Adrenal gland (tissue), 12 donors: ENCODE data around the gene CNPPD1. TPM values are rescaled to one million over a fixed set of nuclear protein-coding genes. Genes with fewer than 3 reads are reported as not detected.

Experiments used
- DNase-seq, 7 donors: peaks; one replicate each; pipeline ENCODE4 v3.0.0-alpha.2; 2019 to 2020
- H3K27ac ChIP-seq, 5 donors: fragments of 200-600 bp; sonication (generic) in 4 of 5; 1 replicate in 3 of 5; 2 replicates in 2 of 5; pipeline versions ENCODE4 v1.5.1 to v1.8.0; 2016 to 2020; ENCODE audit warnings: mild to moderate bottlenecking in 1 of 5
- H3K27me3 ChIP-seq: fragments of 200-600 bp; 2 replicates; pipeline ENCODE4 v1.8.0; 2021
- H3K36me3 ChIP-seq, 2 donors: fragments of 200-600 bp; replicated peaks in 1 of 2; 1 replicate in 1 of 2; 2 replicates in 1 of 2; pipeline versions ENCODE4 v1.5.1 to v1.8.0; 2018 to 2022
- H3K4me1 ChIP-seq, 2 donors: fragments of 200-600 bp; replicated peaks in 1 of 2; 1 replicate in 1 of 2; 2 replicates in 1 of 2; pipeline versions ENCODE4 v1.5.1 to v1.8.0; 2018 to 2021
- H3K4me3 ChIP-seq, 4 donors: fragments of 200-600 bp; sonication (generic) in 3 of 4; one replicate each; pipeline ENCODE4 v1.5.1; 2016 to 2018
- H3K9me3 ChIP-seq, 3 donors: fragments of 200-600 bp; sonication (generic) in 1 of 3; replicated peaks in 1 of 3; 1 replicate in 2 of 3; 2 replicates in 1 of 3; pipeline versions ENCODE4 v1.5.1 to v1.8.0; 2016 to 2021
- CTCF ChIP-seq, 6 experiments: fragments of 450-650 bp in 4 of 6; fragments of 200-600 bp in 2 of 6; sonication (generic) in 1 of 6; IDR thresholded peaks; 1 replicate in 5 of 6; 2 replicates in 1 of 6; pipeline versions ENCODE4 v1.5.1 to v1.8.0; 2016 to 2021; ENCODE audit warnings: antibody characterized with exemption in 6 of 6, mild to moderate bottlenecking in 2 of 6, moderate library complexity in 1 of 6
- POLR2A ChIP-seq, 2 donors: fragments of 450-650 bp; IDR thresholded peaks; one replicate each; pipeline ENCODE4 v1.6.1; 2017; ENCODE audit warnings: antibody characterized with exemption in 2 of 2, mild to moderate bottlenecking in 2 of 2, moderate library complexity in 1 of 2
- WGBS, 4 donors: extraction: QIAGEN DNeasy Blood & Tissue Kit in 2 of 4; methylation state at CpG; one replicate each; pipeline versions ENCODE4 v1.1.5 to v1.1.7; 2013 to 2017; 5-methylcytosine and 5-hydroxymethylcytosine counted together
- intact Hi-C, 2 donors: fragments of 100-400 bp; cut with DNase I; formaldehyde crosslinking; loops; one replicate each; pipeline versions ENCODE4 v1.14.1 to v1.15.0; 2022 to 2023
- polyA plus RNA-seq, 3 donors: library from polyadenylated mRNA; stranded (reverse); fragments of 200-250 nt in 2 of 3; fragments of 350-450 nt in 1 of 3; fragmentation: Illumina TruSeq in 1 of 3; extraction: RNeasy Lipid Tissue Mini Kit (QIAGEN cat#74804) in 1 of 3; gene quantifications; one replicate each; pipeline ENCODE4 v1.2.3, GENCODE V29; 2013 to 2014
- total RNA-seq, 9 donors: library from RNA; depleted of rRNA in 4 of 9; stranded (reverse); fragments of >200 nt in 4 of 9; fragments of 120-200 nt in 1 of 9; fragmentation: NEBNext Ultra II Directional in 1 of 9; extraction: Animal tissue kit (Norgen Biotek cat#: 25700) in 1 of 9; gene quantifications; one replicate each; pipeline versions ENCODE4 v1.1.0 to v1.2.4, GENCODE V29; 2013 to 2023
- donor health status: healthy with polysubstance abuse.
- donor health status: Bipolar disorder and iron deficiency.
- donor health status: DM: yes; HTN: yes; CAD: no.
- donor health status: DM: no; HTN: no; CAD: no.
- donor health status: DM: no; HTN: no; CAD: no.
- donor health status: DM: yes; HTN: yes; CAD: no.

Gene CNPPD1
- total and polyA plus RNA-seq, 12 donors: 32.6 to 137 (median 98.9) TPM

DNA sequence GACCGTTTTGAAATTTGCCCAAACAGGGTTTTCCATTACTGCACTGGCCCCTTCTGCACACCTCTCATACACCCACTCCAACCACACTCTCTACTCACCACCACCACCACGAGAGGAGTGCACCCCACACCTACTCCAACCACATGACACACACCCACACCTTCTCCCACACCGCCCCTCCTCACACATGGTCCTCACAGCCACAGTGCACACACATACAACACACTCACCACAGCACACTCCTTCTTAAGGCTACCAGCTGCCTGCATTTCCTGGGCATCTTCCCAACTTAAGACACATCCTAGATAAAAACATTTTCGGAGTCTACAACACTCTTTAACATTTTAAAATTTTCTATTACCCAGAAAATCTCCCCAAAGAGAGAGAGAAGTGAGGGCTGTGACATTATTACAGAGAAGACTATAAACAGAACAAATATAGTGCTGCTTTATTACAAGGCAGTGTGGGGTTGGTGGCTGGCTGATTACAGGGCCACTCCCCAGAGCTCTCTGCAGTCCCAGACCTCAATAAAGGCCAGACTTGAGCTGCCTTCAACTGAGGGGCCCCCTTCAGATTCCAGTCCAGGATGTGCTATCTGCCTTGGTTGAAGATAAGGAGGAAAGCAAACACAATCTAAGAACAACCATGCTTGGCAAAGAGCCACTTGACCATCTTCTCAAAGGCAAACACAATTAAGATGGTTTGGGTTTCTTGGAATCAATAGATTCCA is 52.2 kb downstream of the CNPPD1 start:
- Histone ChIP-seq H3K27me3 (no peaks in the 10 kb centered on the region), H3K27ac (peak overlapping the region; percentile 73 to 93 (median 81)), H3K9me3 (no peaks in the 10 kb centered on the region), H3K4me3 (no peak overlapping the region), H3K4me1 (peaks cover 15 to 38% of the 10 kb centered on the region in 2 donors), H3K36me3 (no peaks in the 10 kb centered on the region)
- intact Hi-C loops: no loop called here
- no peak for TF ChIP-seq CTCF (IDR thresholded peaks at IDR 0.05)
- no peak for TF ChIP-seq POLR2A (IDR thresholded peaks at IDR 0.05)
- 69 to 76% (median 74%) methylated on average over 4 of the region's 4 CpGs for WGBS, 4 donors
- DNase-seq: peak; percentile 24 to 57 (median 35)

DNA sequence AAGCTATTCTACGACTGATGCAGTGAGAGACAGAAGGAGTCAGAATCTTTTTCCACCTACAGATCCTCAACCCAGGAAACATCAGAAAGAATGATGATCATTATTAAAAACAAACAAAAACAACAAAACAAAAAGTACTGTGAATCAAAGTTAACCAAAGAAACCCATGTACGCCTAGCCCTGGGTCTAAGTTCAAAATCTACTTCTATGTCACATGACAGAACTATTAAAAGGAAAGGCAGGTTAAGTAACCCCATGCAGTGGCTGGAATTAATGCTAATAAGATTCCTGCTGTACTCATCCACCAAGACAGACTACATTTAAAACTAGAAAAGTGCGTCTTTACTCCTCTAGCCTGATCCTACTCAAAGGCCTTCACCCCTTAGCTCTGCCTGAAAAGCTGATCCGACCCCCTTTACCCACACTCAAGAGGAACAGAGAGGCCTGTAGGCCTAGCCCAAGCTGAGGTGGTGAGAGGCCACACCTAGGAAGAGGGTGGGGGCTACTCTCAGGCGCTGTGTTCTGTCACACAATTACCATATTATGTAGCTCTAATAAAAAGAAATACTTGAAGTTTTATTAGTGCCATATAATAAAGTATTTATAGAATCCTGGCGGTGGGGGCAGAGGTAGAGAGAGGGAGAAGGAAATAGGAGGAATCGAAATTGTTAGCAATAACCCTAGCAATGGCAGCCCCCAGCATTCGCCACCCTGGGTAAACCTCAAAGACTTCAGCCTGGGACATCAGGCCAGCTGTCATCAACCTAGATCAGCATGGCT is 53.2 kb downstream of the CNPPD1 start:
- intact Hi-C loops: no loop called here
- TF ChIP-seq CTCF (IDR thresholded peaks at IDR 0.05) (no peak), POLR2A (IDR thresholded peaks at IDR 0.05) (no peak)
- H3K4me3 ChIP-seq: no peak overlapping the region
- DNase-seq: no peak
- H3K9me3 ChIP-seq: no peaks in the 10 kb centered on the region
- 92 to 96% (median 95%) methylated on average over 8 of the region's 8 CpGs for WGBS, 4 donors
- H3K36me3 ChIP-seq: no peaks in the 10 kb centered on the region
- peaks cover 15 to 38% of the 10 kb centered on the region in 2 donors for H3K4me1 ChIP-seq
- H3K27me3 ChIP-seq: no peaks in the 10 kb centered on the region
- H3K27ac ChIP-seq: peak overlapping the region in 2 of 5 donors; percentile 73 to 93

DNA sequence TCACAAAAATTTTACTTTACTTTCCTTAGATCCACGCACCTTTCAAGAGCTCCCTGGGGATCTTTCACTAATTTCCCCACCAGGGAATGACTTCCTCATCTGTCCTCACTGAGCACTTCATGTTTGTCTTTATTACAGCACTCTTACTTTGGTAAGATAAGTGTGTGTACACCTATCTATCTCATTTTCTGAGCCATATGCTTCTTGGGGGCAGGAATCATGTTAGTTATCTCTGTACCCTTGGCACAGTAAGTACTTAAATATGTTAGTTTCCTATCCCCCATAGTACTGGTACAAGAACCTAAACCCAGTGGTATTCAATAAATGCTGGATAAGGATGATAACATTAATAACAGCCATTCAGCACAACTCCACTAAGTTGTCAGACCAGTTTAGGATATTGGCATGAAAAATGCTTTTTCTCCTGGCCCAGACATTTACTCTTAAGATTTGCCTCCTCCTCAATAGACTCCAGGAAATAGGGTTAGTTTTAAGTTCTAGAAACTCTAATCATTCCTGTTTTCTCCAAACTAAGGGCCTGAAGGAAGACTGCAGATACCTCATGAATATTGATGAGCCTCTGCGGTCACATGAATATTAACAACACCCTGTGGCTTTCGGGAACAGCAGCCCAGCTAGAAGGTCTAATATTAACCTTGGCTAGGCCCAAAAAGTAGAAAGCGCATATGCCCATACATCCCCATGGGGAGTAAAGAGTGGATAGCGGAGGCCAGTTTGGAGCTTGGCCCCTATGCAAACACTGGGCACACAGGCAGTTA is 54.3 kb downstream of the CNPPD1 start:
- no peak overlapping the region for H3K27ac ChIP-seq
- H3K36me3 ChIP-seq: no peaks in the 10 kb centered on the region
- TF ChIP-seq POLR2A (IDR thresholded peaks at IDR 0.05) (no peak), CTCF (IDR thresholded peaks at IDR 0.05) (no peak)
- intact Hi-C loops: no loop called here
- peaks cover 15 to 32% of the 10 kb centered on the region in 2 donors for H3K4me1 ChIP-seq
- WGBS, 4 donors: 87 to 93% (median 88%) methylated on average over 5 of the region's 5 CpGs
- no peaks in the 10 kb centered on the region for H3K9me3 ChIP-seq
- no peak overlapping the region for H3K4me3 ChIP-seq
- DNase-seq: no peak
- H3K27me3 ChIP-seq: no peaks in the 10 kb centered on the region

Other genes with a start within 250 kb of the CNPPD1 start
- 1 to 10 TPM in 3 of 9 donors, under 1 TPM in 3, not detected in 3; 0.13 to 8.7 (median 1.1) TPM for gene CDK5R2, start 217.3 kb downstream of the CNPPD1 start, total RNA-seq
- 10 to 100 TPM in 1 of 3 donors, 1 to 10 TPM in 2; 1.7 to 10.4 (median 5.0) TPM for gene CDK5R2, start 217.3 kb downstream of the CNPPD1 start, polyA plus RNA-seq
- gene FEV, start 191.7 kb downstream of the CNPPD1 start, total RNA-seq: 1 to 10 TPM in 3 of 9 donors, under 1 TPM in 2, not detected in 4; 0.22 to 7.2 (median 1.2) TPM
- 10 to 100 TPM in 1 of 3 donors, 1 to 10 TPM in 2; 3.5 to 16.5 (median 5.3) TPM for gene FEV, start 191.7 kb downstream of the CNPPD1 start, polyA plus RNA-seq
- gene CRYBA2, start 183.5 kb downstream of the CNPPD1 start, total RNA-seq: 1 to 10 TPM in 3 of 9 donors, under 1 TPM in 2, not detected in 4; 0.39 to 6.8 (median 2.1) TPM
- 10 to 100 TPM in 1 of 3 donors, 1 to 10 TPM in 2; 1.6 to 26.6 (median 7.2) TPM for gene CRYBA2, start 183.5 kb downstream of the CNPPD1 start, polyA plus RNA-seq
- gene CFAP65, start 135.4 kb downstream of the CNPPD1 start, total RNA-seq: under 1 TPM in 2 of 9 donors, not detected in 7; 0.04 to 0.06 TPM
- gene CFAP65, start 135.4 kb downstream of the CNPPD1 start, polyA plus RNA-seq: under 1 TPM; 0.05 to 0.16 (median 0.10) TPM
- under 1 TPM in 1 of 9 donors, not detected in 8; 0.11 TPM for gene IHH, start 116.0 kb downstream of the CNPPD1 start, total RNA-seq
- gene IHH, start 116.0 kb downstream of the CNPPD1 start, polyA plus RNA-seq: under 1 TPM in 1 of 3 donors, not detected in 2; 0.17 TPM
- 10 to 100 TPM; 11.9 to 22.9 (median 17.8) TPM for gene NHEJ1, start 16.1 kb downstream of the CNPPD1 start, total RNA-seq
- gene NHEJ1, start 16.1 kb downstream of the CNPPD1 start, polyA plus RNA-seq: 10 to 100 TPM in 1 of 3 donors, 1 to 10 TPM in 2; 5.7 to 26.0 (median 7.1) TPM
- 1 to 10 TPM in 2 of 9 donors, under 1 TPM in 5, not detected in 2; 0.14 to 2.9 (median 0.83) TPM for gene SLC23A3, start 6.9 kb downstream of the CNPPD1 start, total RNA-seq
- 1 to 10 TPM in 1 of 3 donors, under 1 TPM in 2; 0.11 to 4.3 (median 0.84) TPM for gene SLC23A3, start 6.9 kb downstream of the CNPPD1 start, polyA plus RNA-seq
- gene RETREG2, start 1.4 kb upstream of the CNPPD1 start, total RNA-seq: 100 to 1,000 TPM in 5 of 9 donors, 10 to 100 TPM in 4; 63.3 to 159 (median 114) TPM
- 10 to 100 TPM; 30.1 to 63.3 (median 47.6) TPM for gene RETREG2, start 1.4 kb upstream of the CNPPD1 start, polyA plus RNA-seq
- gene ZFAND2B, start 29.9 kb upstream of the CNPPD1 start, total RNA-seq: 100 to 1,000 TPM in 1 of 9 donors, 10 to 100 TPM in 8; 28.7 to 156 (median 34.5) TPM
- 10 to 100 TPM; 24.7 to 85.5 (median 48.3) TPM for gene ZFAND2B, start 29.9 kb upstream of the CNPPD1 start, polyA plus RNA-seq
- gene ABCB6, start 42.0 kb upstream of the CNPPD1 start, total RNA-seq: 10 to 100 TPM; 10.1 to 85.1 (median 26.8) TPM
- 10 to 100 TPM; 22.4 to 73.3 (median 71.2) TPM for gene ABCB6, start 42.0 kb upstream of the CNPPD1 start, polyA plus RNA-seq
- 10 to 100 TPM; 27.3 to 73.1 (median 57.8) TPM for gene ATG9A, start 52.7 kb upstream of the CNPPD1 start, total RNA-seq
- 10 to 100 TPM; 13.0 to 37.6 (median 26.5) TPM for gene ATG9A, start 52.7 kb upstream of the CNPPD1 start, polyA plus RNA-seq
- gene ANKZF1, start 52.9 kb upstream of the CNPPD1 start, total RNA-seq: 10 to 100 TPM; 11.5 to 60.1 (median 36.8) TPM
- gene ANKZF1, start 52.9 kb upstream of the CNPPD1 start, polyA plus RNA-seq: 10 to 100 TPM; 15.0 to 93.1 (median 50.4) TPM
- gene GLB1L, start 68.5 kb upstream of the CNPPD1 start, total RNA-seq: 10 to 100 TPM in 7 of 9 donors, 1 to 10 TPM in 2; 6.3 to 25.0 (median 14.2) TPM
- gene GLB1L, start 68.5 kb upstream of the CNPPD1 start, polyA plus RNA-seq: 10 to 100 TPM; 12.6 to 18.1 (median 14.9) TPM
- gene STK16, start 68.6 kb upstream of the CNPPD1 start, total RNA-seq: 10 to 100 TPM; 19.2 to 55.8 (median 26.8) TPM
- 10 to 100 TPM; 24.7 to 27.1 (median 26.8) TPM for gene STK16, start 68.6 kb upstream of the CNPPD1 start, polyA plus RNA-seq
- gene TUBA4B, start 76.3 kb upstream of the CNPPD1 start, total RNA-seq: under 1 TPM in 1 of 9 donors, not detected in 8; 0.14 TPM
- under 1 TPM in 1 of 3 donors, not detected in 2; 0.07 TPM for gene TUBA4B, start 76.3 kb upstream of the CNPPD1 start, polyA plus RNA-seq
- gene TUBA4A, start 77.0 kb upstream of the CNPPD1 start, total RNA-seq: 100 to 1,000 TPM in 1 of 9 donors, 10 to 100 TPM in 8; 16.6 to 207 (median 26.4) TPM
- 100 to 1,000 TPM in 1 of 3 donors, 10 to 100 TPM in 2; 13.4 to 741 (median 39.6) TPM for gene TUBA4A, start 77.0 kb upstream of the CNPPD1 start, polyA plus RNA-seq
- 100 to 1,000 TPM in 8 of 9 donors, 10 to 100 TPM in 1; 80.6 to 180 (median 134) TPM for gene DNAJB2, start 102.4 kb upstream of the CNPPD1 start, total RNA-seq
- gene DNAJB2, start 102.4 kb upstream of the CNPPD1 start, polyA plus RNA-seq: 100 to 1,000 TPM; 126 to 201 (median 145) TPM
- 100 to 1,000 TPM in 1 of 9 donors, 10 to 100 TPM in 2, 1 to 10 TPM in 4, under 1 TPM in 1, not detected in 1; 0.39 to 106 (median 8.9) TPM for gene PTPRN, start 132.5 kb upstream of the CNPPD1 start, total RNA-seq
- 10 to 100 TPM in 2 of 3 donors, 1 to 10 TPM in 1; 8.5 to 45.3 (median 26.7) TPM for gene PTPRN, start 132.5 kb upstream of the CNPPD1 start, polyA plus RNA-seq
- not detected for gene RESP18, start 155.8 kb upstream of the CNPPD1 start, total RNA-seq
- not detected for gene RESP18, start 155.8 kb upstream of the CNPPD1 start, polyA plus RNA-seq
- 10 to 100 TPM; 33.5 to 59.2 (median 50.6) TPM for gene DNPEP, start 211.0 kb upstream of the CNPPD1 start, total RNA-seq
- 100 to 1,000 TPM in 1 of 3 donors, 10 to 100 TPM in 2; 30.0 to 107 (median 93.9) TPM for gene DNPEP, start 211.0 kb upstream of the CNPPD1 start, polyA plus RNA-seq
- gene DES, start 241.5 kb upstream of the CNPPD1 start, total RNA-seq: 10 to 100 TPM in 3 of 9 donors, 1 to 10 TPM in 5, under 1 TPM in 1; 0.94 to 46.5 (median 7.9) TPM
- gene DES, start 241.5 kb upstream of the CNPPD1 start, polyA plus RNA-seq: 100 to 1,000 TPM in 1 of 3 donors, 10 to 100 TPM in 2; 58.4 to 283 (median 60.1) TPM